ENCODE measurements around the gene RNF212.

RNF212 gene

GRCh38 chr4:1041147-1041935 lies 72.0 kb downstream of the RNF212 start:
- Mint-ChIP-seq H3K27ac (no peak overlapping the region), H3K27me3 (peaks cover 14% of the 10 kb centered on the region), H3K4me1 (no peaks in the 10 kb centered on the region), H3K9me3 (no peaks in the 10 kb centered on the region), H3K4me3 (no peak overlapping the region), H3K36me3 (no peaks in the 10 kb centered on the region)
- DNase-seq (ENCODE audit: low spot score in 2 of 2) = no peak
- peak; percentile 22 for ATAC-seq (ENCODE audit: low read depth)

- Mint-ChIP-seq H3K27ac (no peak overlapping the region), H3K27me3 (peaks cover 12% of the 10 kb centered on the region), H3K4me3 (no peak overlapping the region), H3K9me3 (no peaks in the 10 kb centered on the region), H3K4me1 (no peaks in the 10 kb centered on the region), H3K36me3 (no peaks in the 10 kb centered on the region)
- DNase-seq (ENCODE audit: low spot score in 2 of 2) (no peak), ATAC-seq (ENCODE audit: low read depth) (no peak)
Observed at GRCh38 chr4:1040344-1041146, 72.8 kb downstream of the RNF212 start.

DNA sequence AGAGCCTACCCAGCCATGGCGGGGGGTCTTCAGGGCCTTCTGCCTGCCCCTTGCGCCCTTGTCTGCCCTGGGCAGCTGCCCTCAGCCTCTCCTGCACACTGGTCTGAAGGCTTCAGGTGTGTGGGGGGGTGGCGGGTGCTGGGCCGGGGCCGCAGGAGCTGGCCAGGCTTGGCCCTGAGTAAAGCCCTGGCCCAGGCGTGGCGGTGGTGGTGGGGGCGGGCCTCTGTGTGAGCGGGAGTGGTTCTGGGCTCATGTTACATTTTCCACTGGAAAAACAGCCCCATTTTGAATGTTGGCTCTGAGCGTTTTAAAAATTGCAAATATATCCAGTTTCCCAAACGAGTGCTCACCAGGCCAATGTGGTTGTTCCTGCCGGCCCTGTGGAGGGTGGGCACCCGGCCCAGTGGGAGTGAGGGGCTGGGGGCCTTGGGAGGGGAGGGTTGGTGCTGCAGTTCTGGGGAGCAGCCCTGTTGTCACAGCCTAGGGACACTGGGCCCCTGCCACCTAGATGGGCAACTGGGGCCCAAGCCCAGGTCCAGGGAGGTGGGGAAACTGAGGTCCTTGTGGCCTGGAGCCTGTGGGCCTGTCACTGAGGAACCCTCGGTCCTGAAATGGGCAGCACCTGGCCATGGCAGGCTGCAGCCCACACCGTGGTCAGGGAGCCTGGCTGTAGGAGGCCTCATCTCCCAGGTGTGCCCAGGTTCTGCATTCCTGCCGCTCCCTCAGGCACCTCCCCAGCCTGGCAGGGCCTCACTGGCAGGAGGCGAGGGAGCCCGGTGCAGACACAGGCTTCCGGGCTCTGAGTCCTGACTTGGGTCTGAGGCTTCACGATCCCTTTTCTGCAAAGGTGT lies 73.6 kb downstream of the RNF212 start:
- no peak for ATAC-seq (ENCODE audit: low read depth)
- no peaks in the 10 kb centered on the region for H3K4me1 Mint-ChIP-seq
- no peak for DNase-seq (ENCODE audit: low spot score in 2 of 2)
- no peaks in the 10 kb centered on the region for H3K9me3 Mint-ChIP-seq
- peaks cover 8% of the 10 kb centered on the region for H3K27me3 Mint-ChIP-seq
- no peaks in the 10 kb centered on the region for H3K36me3 Mint-ChIP-seq
- no peak overlapping the region for H3K4me3 Mint-ChIP-seq
- no peak overlapping the region for H3K27ac Mint-ChIP-seq

GRCh38 chr4:1038948-1039492 lies 74.3 kb downstream of the RNF212 start:
- no peak overlapping the region for H3K27ac Mint-ChIP-seq
- no peaks in the 10 kb centered on the region for H3K9me3 Mint-ChIP-seq

GRCh38 chr4:1036976-1037810 lies 76.2 kb downstream of the RNF212 start:
- ATAC-seq (ENCODE audit: low read depth) (no peak), DNase-seq (ENCODE audit: low spot score in 2 of 2) (no peak)
- Mint-ChIP-seq H3K4me1 (no peaks in the 10 kb centered on the region), H3K9me3 (no peaks in the 10 kb centered on the region), H3K27me3 (peaks cover 1% of the 10 kb centered on the region), H3K27ac (no peak overlapping the region), H3K4me3 (no peak overlapping the region), H3K36me3 (no peaks in the 10 kb centered on the region)

More at GRCh38 chr4:1038948-1039492, 74.3 kb downstream of the RNF212 start:
- DNase-seq (ENCODE audit: low spot score in 2 of 2) (no peak), ATAC-seq (ENCODE audit: low read depth) (no peak)
- Mint-ChIP-seq H3K4me3 (no peak overlapping the region), H3K27me3 (peaks cover 8% of the 10 kb centered on the region), H3K36me3 (no peaks in the 10 kb centered on the region), H3K4me1 (no peaks in the 10 kb centered on the region)

DNA sequence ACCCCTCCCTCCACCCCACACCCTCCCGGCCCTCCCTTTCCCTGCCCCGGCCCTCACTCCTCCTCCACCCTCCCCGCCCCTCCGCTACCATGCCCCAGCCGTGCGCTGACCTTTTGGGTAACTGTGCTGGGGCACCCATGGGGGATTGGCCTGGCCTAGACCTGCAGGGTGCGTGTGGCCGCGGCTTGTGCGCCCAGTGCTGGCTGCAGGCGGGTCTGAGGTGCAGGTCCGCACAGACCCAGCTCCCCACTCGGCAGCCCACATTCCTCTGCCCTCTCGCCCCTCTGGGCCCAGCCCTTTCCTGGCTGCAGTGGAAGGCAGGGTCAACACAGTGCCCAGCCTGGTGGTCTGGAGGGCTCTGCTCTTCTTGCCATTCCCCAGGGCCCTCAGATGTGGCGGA lies 77.3 kb downstream of the RNF212 start:
- no peak overlapping the region for H3K4me3 Mint-ChIP-seq
- no peak for DNase-seq (ENCODE audit: low spot score in 2 of 2)
- H3K27ac Mint-ChIP-seq = no peak overlapping the region
- ATAC-seq (ENCODE audit: low read depth) = no peak
- H3K36me3 Mint-ChIP-seq = no peaks in the 10 kb centered on the region
- H3K9me3 Mint-ChIP-seq = no peaks in the 10 kb centered on the region
- H3K4me1 Mint-ChIP-seq = no peaks in the 10 kb centered on the region
- peaks cover 1% of the 10 kb centered on the region for H3K27me3 Mint-ChIP-seq

- Mint-ChIP-seq H3K27me3 (peaks cover 1% of the 10 kb centered on the region), H3K27ac (no peak overlapping the region), H3K4me3 (no peak overlapping the region), H3K36me3 (no peaks in the 10 kb centered on the region), H3K4me1 (no peaks in the 10 kb centered on the region), H3K9me3 (no peaks in the 10 kb centered on the region)
- DNase-seq (ENCODE audit: low spot score in 2 of 2) (no peak), ATAC-seq (ENCODE audit: low read depth) (no peak)
Observed at GRCh38 chr4:1035510-1035909, 77.9 kb downstream of the RNF212 start.

DNA sequence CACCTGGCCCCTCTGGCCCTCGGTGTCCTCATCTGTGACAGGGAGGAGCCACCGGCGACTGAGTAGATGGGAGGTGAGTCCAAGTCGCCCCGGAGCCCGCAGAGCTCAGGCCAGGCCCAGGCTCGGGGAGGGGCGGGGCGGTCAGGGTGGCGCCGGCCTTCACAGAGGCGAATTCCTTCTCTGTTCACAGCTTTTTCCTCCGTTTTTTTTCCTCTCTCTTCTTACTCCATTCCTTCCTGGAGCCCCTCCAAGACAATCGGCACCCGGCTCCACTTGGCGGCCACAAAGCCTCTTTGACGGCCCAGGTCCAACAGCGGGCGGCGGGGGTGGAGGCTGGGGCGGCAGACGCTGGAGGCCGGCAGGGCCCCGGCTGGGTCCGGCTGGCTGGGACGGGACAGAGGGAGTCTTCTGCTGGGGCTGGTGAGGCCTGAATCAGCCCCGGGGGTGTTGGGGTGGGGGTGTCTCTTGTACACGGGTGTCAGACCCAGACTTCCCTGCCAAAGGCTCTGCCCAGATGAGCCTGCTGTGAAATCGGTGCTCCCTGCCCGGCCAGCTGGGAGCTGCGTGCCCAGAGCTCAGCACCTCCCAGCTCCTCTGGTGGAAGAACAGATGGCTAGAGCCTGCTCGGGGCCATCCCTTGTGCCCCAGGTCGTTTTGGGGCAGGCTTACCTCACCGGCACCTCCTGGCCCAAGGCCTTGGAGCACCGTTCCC lies 79.4 kb downstream of the RNF212 start:
- Mint-ChIP-seq H3K36me3 (no peaks in the 10 kb centered on the region), H3K9me3 (no peaks in the 10 kb centered on the region), H3K27ac (no peak overlapping the region), H3K27me3 (no peaks in the 10 kb centered on the region), H3K4me1 (no peaks in the 10 kb centered on the region), H3K4me3 (no peak overlapping the region)
- DNase-seq (ENCODE audit: low spot score in 2 of 2) (no peak), ATAC-seq (ENCODE audit: low read depth) (no peak)

DNA sequence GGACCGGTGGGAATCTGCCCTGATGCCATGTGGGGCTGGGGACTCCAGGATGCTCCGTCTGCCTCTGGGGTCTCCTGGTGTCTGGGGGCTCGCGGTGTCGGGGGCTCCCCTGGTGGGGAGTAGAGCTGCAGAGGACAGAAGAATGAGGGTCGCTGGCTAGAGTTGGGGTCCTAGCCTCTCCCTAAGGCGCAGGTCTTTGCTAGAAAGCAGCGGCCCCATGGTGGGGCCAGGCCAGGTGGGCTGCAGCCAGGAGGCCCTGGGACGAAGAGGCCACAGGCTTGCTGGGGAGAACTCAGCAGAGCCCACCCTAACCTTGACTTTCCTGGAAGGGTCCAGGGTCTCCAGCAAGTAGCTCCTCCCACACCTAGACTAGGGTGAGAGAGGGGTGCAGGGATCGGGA lies 80.5 kb downstream of the RNF212 start:
- Mint-ChIP-seq H3K4me3 (no peak overlapping the region), H3K4me1 (no peaks in the 10 kb centered on the region), H3K9me3 (no peaks in the 10 kb centered on the region), H3K36me3 (no peaks in the 10 kb centered on the region), H3K27me3 (peaks cover 2% of the 10 kb centered on the region), H3K27ac (no peak overlapping the region)
- no peak for DNase-seq (ENCODE audit: low spot score in 2 of 2)
- ATAC-seq (ENCODE audit: low read depth) = no peak

DNA sequence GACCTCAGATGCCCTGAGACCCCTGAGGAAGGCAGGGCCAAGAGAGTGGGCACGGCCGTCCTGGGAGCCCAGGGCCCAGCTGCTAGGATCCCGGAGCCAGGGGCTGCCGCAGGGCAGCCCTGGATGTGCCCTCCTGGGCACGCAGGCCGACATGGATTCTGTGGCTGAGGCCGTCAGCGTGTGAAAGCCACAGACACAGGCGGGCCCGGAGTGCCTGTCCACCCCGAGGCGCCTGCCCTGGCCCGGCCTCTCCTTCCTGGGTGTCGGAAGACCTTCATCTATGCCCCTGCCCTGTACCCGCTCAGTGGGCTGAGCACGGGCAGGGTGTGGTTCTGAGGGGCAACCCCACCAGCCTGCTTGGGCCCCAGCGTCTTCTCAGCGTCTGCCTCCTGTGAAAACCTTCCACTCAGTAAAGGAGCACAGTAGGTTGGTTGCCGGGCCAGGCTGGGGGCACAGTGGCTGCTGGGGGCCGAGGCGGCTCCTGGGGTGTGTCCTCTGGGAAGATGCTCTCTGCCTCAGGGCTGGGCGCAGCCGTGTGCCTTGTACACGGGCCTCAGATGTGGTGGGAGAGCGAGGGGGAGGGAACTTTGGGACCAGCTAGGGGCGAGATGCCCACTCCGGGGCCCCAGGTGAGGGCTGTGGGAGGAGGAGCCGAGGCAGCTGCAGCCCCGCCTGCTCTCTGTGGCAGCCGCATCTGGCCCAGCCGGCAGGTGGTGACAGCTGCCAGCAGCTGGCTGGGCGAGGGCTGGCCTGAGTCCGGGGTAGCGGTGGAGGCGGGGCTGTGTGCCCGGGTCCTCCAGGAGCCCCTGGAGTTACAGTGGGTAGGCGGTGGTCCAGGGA lies 81.2 kb downstream of the RNF212 start:
- peaks cover 2% of the 10 kb centered on the region for H3K27me3 Mint-ChIP-seq
- peak; percentile 63 for ATAC-seq (ENCODE audit: low read depth)
- H3K4me1 Mint-ChIP-seq = no peaks in the 10 kb centered on the region
- no peaks in the 10 kb centered on the region for H3K36me3 Mint-ChIP-seq
- no peak for DNase-seq (ENCODE audit: low spot score in 2 of 2)
- H3K9me3 Mint-ChIP-seq = no peaks in the 10 kb centered on the region
- no peak overlapping the region for H3K27ac Mint-ChIP-seq
- no peak overlapping the region for H3K4me3 Mint-ChIP-seq

DNA sequence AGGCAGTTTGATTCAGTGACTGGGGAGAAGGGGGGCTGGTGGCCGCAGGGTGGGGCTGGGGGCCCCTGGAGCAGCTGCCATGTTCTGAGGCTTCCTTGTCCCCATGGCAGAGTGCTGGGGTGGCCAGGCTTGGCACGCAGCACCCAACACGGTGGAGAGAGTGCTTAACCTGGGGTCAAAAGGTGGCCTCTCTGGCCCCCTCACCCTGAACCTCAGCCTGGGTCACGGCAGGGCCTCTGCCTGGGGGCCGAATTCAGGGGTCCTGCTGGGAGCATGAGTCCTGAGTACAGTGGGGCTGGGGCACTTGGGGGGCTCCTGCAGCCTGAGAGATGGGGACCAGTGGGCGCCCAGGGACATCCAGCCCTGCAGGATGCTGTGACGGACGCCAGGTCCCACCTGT lies 82.0 kb downstream of the RNF212 start:
- no peak overlapping the region for H3K4me3 Mint-ChIP-seq
- no peaks in the 10 kb centered on the region for H3K36me3 Mint-ChIP-seq
- H3K9me3 Mint-ChIP-seq = no peaks in the 10 kb centered on the region
- H3K27me3 Mint-ChIP-seq = peaks cover 2% of the 10 kb centered on the region
- peaks cover 1% of the 10 kb centered on the region for H3K4me1 Mint-ChIP-seq
- ATAC-seq (ENCODE audit: low read depth) = no peak
- no peak overlapping the region for H3K27ac Mint-ChIP-seq
- DNase-seq (ENCODE audit: low spot score in 2 of 2) = no peak

GRCh38 chr4:1030559-1030958 lies 82.8 kb downstream of the RNF212 start:
- DNase-seq (ENCODE audit: low spot score in 2 of 2) (no peak), ATAC-seq (ENCODE audit: low read depth) (no peak)
- Mint-ChIP-seq H3K36me3 (no peaks in the 10 kb centered on the region), H3K27ac (no peak overlapping the region), H3K4me3 (no peak overlapping the region), H3K27me3 (peaks cover 2% of the 10 kb centered on the region), H3K4me1 (peaks cover 8% of the 10 kb centered on the region), H3K9me3 (no peaks in the 10 kb centered on the region)
